ENCODE data around the gene TET3. TPM values are rescaled to one million over a fixed set of nuclear protein-coding genes. Genes with fewer than 3 reads are reported as not detected.

TET3 gene
- total RNA-seq, 1 donor from 2014 or later, result 32.8 TPM

- Histone ChIP-seq H4K20me1 (ENCODE audit: insufficient read depth, low read length) (peaks cover 91% of the 10 kb centered on the region), H3K27ac (ENCODE audit: low read depth, low read length) (no peak overlapping the region), H3K4me2 (ENCODE audit: low read length) (peak overlapping the region; percentile 12), H3K9me3 (ENCODE audit: insufficient read depth, low read depth, low read length) (no peaks in the 10 kb centered on the region), H3K4me1 (ENCODE audit: insufficient read depth, low read length) (peaks cover 32% of the 10 kb centered on the region), H3K9ac (ENCODE audit: low read length) (no peak overlapping the region), H3K4me3 (ENCODE audit: insufficient read depth, low read depth, low read length) (no peak overlapping the region), H3K36me3 (ENCODE audit: insufficient read depth, low read length) (peaks cover 6% of the 10 kb centered on the region), H3K27me3 (ENCODE audit: insufficient read depth, low read length) (no peaks in the 10 kb centered on the region), H3K79me2 (ENCODE audit: insufficient read depth, low read length) (peaks cover 76% of the 10 kb centered on the region), H2AFZ (ENCODE audit: low read depth, low read length) (no peak overlapping the region)
- H3K27me3 Mint-ChIP-seq (ENCODE audit: low read depth, unreplicated experiment), result no peaks in the 10 kb centered on the region
- H3K36me3 Mint-ChIP-seq (ENCODE audit: low read depth, unreplicated experiment), result peaks cover 20% of the 10 kb centered on the region
- FAIRE-seq (no peak), DNase-seq (ENCODE audit: low read depth) (peak; percentile 84)
- H3K27ac Mint-ChIP-seq (ENCODE audit: unreplicated experiment), result peak overlapping the region; percentile 22
- TF ChIP-seq EZH2 (IDR thresholded peaks at IDR 0.05; ENCODE audit: insufficient read depth, low read length) (no peak), CTCF (IDR thresholded peaks at IDR 0.05; ENCODE audit: insufficient read depth, low read depth, low read length) (no peak)
- H3K4me3 Mint-ChIP-seq (ENCODE audit: unreplicated experiment), result peak overlapping the region; percentile 17
- no peaks in the 10 kb centered on the region for H3K9me3 Mint-ChIP-seq (ENCODE audit: unreplicated experiment)
- H3K4me1 Mint-ChIP-seq (ENCODE audit: low read depth, unreplicated experiment), result peaks cover 60% of the 10 kb centered on the region
These were observed 47.4 kb upstream of the TET3 start for GRCh38 chr2:73937103-73937885.

- H3K4me3 ChIP-seq (ENCODE audit: insufficient read depth, low read depth, low read length), result no peak overlapping the region
- H3K9ac ChIP-seq (ENCODE audit: low read length), result no peak overlapping the region
- no peaks in the 10 kb centered on the region for H3K27me3 ChIP-seq (ENCODE audit: insufficient read depth, low read length)
- no peaks in the 10 kb centered on the region for H3K9me3 Mint-ChIP-seq (ENCODE audit: unreplicated experiment)
- H4K20me1 ChIP-seq (ENCODE audit: insufficient read depth, low read length), result peaks cover 89% of the 10 kb centered on the region
- no peaks in the 10 kb centered on the region for H3K27me3 Mint-ChIP-seq (ENCODE audit: low read depth, unreplicated experiment)
- H3K4me3 Mint-ChIP-seq (ENCODE audit: unreplicated experiment), result no peak overlapping the region
- H3K79me2 ChIP-seq (ENCODE audit: insufficient read depth, low read length), result peaks cover 76% of the 10 kb centered on the region
- H3K36me3 ChIP-seq (ENCODE audit: insufficient read depth, low read length), result peaks cover 6% of the 10 kb centered on the region
- H3K36me3 Mint-ChIP-seq (ENCODE audit: low read depth, unreplicated experiment), result peaks cover 20% of the 10 kb centered on the region
- FAIRE-seq (no peak), DNase-seq (ENCODE audit: low read depth) (no peak)
- TF ChIP-seq EZH2 (IDR thresholded peaks at IDR 0.05; ENCODE audit: insufficient read depth, low read length) (no peak), CTCF (IDR thresholded peaks at IDR 0.05; ENCODE audit: insufficient read depth, low read depth, low read length) (no peak)
- H3K27ac ChIP-seq (ENCODE audit: low read depth, low read length), result no peak overlapping the region
- peaks cover 54% of the 10 kb centered on the region for H3K4me1 Mint-ChIP-seq (ENCODE audit: low read depth, unreplicated experiment)
- H3K4me1 ChIP-seq (ENCODE audit: insufficient read depth, low read length), result peaks cover 28% of the 10 kb centered on the region
- no peak overlapping the region for H2AFZ ChIP-seq (ENCODE audit: low read depth, low read length)
- H3K9me3 ChIP-seq (ENCODE audit: insufficient read depth, low read depth, low read length), result no peaks in the 10 kb centered on the region
- no peak overlapping the region for H3K4me2 ChIP-seq (ENCODE audit: low read length)
- H3K27ac Mint-ChIP-seq (ENCODE audit: unreplicated experiment), result peak overlapping the region; percentile 8
These were observed 46.8 kb upstream of the TET3 start for GRCh38 chr2:73937899-73938298.
